ENCODE measurements around the gene NENF. TPM values are rescaled to one million over a fixed set of nuclear protein-coding genes. Genes with fewer than 3 reads are reported as not detected.

The NENF gene
- polyA plus RNA-seq, 4 donors = 17.7 to 62.6 (median 40.0) TPM

DNA sequence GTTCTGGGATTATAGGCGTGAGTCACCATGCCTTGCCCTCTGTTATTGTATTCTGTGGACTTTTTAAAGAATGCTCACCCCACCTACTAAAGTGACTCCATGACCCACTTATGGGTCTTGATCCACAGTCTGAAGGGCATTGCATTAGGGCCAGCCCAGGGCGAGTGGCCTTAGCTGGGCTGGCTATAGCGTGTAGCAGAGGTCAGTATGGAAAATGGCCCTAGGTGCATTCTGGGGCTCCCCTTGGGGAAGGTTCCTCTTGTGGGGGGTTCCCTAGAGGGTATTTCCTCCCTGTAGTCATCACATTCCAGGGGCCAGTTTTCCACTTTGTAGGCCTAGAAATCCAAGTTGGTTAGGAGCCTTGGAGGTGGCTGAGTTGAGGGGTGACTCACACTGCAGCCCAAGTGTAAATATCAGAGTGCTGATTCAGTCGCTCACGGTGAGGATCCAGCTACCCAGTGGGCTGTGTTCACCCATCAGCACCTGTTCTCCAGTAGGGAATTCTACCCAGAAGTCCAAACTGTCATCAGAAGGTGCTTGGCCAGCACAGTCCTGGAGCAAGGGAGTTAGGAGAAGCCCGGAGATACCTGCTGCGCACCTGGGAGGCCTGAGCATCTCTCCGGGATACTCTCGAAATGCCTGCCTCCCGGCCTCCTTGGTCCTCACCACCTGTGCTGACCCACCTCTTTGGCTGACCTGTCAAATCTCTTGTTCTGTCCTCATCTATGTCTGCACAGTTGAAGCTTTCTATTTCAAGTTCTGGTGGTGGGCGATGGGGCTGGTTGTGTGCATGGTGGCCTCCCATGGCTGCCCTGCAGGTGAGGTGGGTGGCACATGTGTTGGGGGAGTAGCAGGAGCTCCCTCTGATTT, 52.2 kb downstream of the NENF start:
- H3K27me3 ChIP-seq (ENCODE audit: control insufficient read depth in 3 of 3, insufficient read depth in 3 of 3, low read length in 3 of 3) = no peaks in the 10 kb centered on the region

DNA sequence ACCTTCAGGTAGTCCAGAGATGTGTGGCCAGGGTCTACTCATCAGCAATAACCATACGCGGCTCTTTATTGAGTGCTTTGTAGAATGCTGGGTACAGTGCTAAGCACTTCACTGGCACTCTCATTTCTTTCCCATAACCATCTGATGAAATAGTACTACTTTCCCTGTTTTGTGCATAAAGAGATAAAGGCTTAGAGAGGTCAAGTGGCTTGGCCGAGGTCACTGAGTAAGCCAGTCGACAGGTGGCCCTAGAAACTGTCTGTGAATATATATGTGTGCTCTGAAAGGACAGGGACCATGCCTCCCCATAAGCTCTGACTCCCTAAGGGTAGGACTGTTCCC, 52.8 kb downstream of the NENF start:
- Histone ChIP-seq H3K9me3 (ENCODE audit: control insufficient read depth in 2 of 2, insufficient read depth in 1 of 2, low read depth in 1 of 2, low read length in 1 of 2) (no peaks in the 10 kb centered on the region), H3K4me1 (ENCODE audit: control insufficient read depth in 3 of 3, insufficient read depth in 2 of 3, low read depth in 1 of 3, low read length in 2 of 3) (peaks cover 0 to 48% (median 2%) of the 10 kb centered on the region in 3 donors), H3K36me3 (ENCODE audit: control insufficient read depth in 3 of 3, insufficient read depth in 2 of 3, low read depth in 1 of 3, low read length in 3 of 3) (no peaks in the 10 kb centered on the region), H3K27me3 (ENCODE audit: control insufficient read depth in 3 of 3, insufficient read depth in 3 of 3, low read length in 3 of 3) (no peaks in the 10 kb centered on the region), H3K27ac (ENCODE audit: low read depth in 1 of 3, low read length in 2 of 3) (peak overlapping the region in 2 of 3 donors; percentile 9 to 50), H3K4me3 (ENCODE audit: low read depth in 1 of 3, low read length in 3 of 3) (no peak overlapping the region)
- FAIRE-seq (no peak), DNase-seq (no peak)
- WGBS, 3 donors = 83 to 91% (median 88%) methylated on average over 4 of the region's 4 CpGs

More for the DNA sequence above, 52.2 kb downstream of the NENF start:
- WGBS, 3 donors = 89 to 94% (median 90%) methylated on average over 11 of the region's 11 CpGs
- DNase-seq = no peak
- Histone ChIP-seq H3K27ac (ENCODE audit: low read depth in 1 of 3, low read length in 2 of 3) (peak overlapping the region in 1 of 3 donors; percentile 50), H3K36me3 (ENCODE audit: control insufficient read depth in 3 of 3, insufficient read depth in 2 of 3, low read depth in 1 of 3, low read length in 3 of 3) (no peaks in the 10 kb centered on the region), H3K9me3 (ENCODE audit: control insufficient read depth in 2 of 2, insufficient read depth in 1 of 2, low read depth in 1 of 2, low read length in 1 of 2) (no peaks in the 10 kb centered on the region), H3K4me3 (ENCODE audit: low read depth in 1 of 3, low read length in 3 of 3) (no peak overlapping the region), H3K4me1 (ENCODE audit: control insufficient read depth in 3 of 3, insufficient read depth in 2 of 3, low read depth in 1 of 3, low read length in 2 of 3) (peaks cover 0 to 48% (median 2%) of the 10 kb centered on the region in 3 donors)
- FAIRE-seq = no peak

DNA sequence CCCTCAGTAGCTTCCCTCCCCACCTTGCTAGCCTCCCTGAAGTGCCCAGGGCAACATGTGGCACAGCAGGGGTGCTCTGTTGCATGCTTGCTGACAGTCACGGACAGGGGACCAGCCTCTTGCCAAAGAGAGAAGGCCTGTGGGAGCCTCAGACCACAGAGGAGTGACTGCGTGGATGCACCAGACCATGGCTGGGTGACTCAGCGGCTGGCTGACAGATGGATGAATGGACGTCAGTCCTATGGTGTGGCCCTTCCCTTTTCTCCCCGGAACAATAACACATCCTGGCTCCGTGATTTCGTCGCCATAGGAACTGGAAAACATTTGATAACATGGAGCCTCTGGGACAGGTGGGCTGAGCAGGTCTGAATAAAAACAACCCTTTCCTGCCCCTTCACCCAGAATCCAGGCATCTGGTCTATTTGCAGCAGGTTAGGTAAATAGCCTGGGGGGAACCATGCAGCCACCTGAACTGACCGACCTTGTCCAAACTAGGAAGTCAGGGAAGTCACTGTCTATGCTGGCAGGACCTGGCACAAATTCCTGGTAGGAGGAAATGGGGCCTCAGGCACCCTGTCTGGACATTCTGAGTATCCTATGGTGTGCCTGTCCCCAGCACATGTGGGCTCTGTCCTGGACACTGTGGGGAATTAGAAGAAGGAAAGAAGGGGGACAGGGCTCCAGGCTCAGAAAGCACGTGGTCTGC, 53.3 kb downstream of the NENF start:
- H3K9me3 ChIP-seq (ENCODE audit: control insufficient read depth in 2 of 2, insufficient read depth in 1 of 2, low read depth in 1 of 2, low read length in 1 of 2) = no peaks in the 10 kb centered on the region
- H3K4me1 ChIP-seq (ENCODE audit: control insufficient read depth in 3 of 3, insufficient read depth in 2 of 3, low read depth in 1 of 3, low read length in 2 of 3) = peaks cover 0 to 48% (median 2%) of the 10 kb centered on the region in 3 donors

DNA sequence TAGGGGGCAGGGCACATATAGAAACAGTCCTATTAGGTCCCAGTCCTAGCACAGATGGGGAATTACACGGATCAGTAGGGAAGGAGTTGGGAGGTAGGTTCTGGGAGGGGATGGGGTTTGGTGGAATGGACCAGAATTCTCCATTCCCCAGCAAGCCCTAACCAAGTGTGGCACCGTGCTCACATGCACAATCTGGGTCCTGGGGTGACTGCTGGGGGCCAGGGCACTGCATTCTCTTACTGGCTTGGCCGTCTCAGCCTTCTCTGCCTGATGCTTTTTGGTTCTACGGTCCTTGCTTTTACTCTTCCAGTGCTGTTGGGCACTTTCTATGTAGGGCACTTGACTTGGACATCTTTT, 53.9 kb downstream of the NENF start:
- DNase-seq = no peak
- Histone ChIP-seq H3K4me1 (ENCODE audit: control insufficient read depth in 3 of 3, insufficient read depth in 2 of 3, low read depth in 1 of 3, low read length in 2 of 3) (peaks cover 0 to 48% (median 2%) of the 10 kb centered on the region in 3 donors), H3K4me3 (ENCODE audit: low read depth in 1 of 3, low read length in 3 of 3) (no peak overlapping the region), H3K27ac (ENCODE audit: low read depth in 1 of 3, low read length in 2 of 3) (peak overlapping the region in 2 of 3 donors; percentile 50 to 56), H3K36me3 (ENCODE audit: control insufficient read depth in 3 of 3, insufficient read depth in 2 of 3, low read depth in 1 of 3, low read length in 3 of 3) (no peaks in the 10 kb centered on the region), H3K9me3 (ENCODE audit: control insufficient read depth in 2 of 2, insufficient read depth in 1 of 2, low read depth in 1 of 2, low read length in 1 of 2) (no peaks in the 10 kb centered on the region), H3K27me3 (ENCODE audit: control insufficient read depth in 3 of 3, insufficient read depth in 3 of 3, low read length in 3 of 3) (no peaks in the 10 kb centered on the region)
- FAIRE-seq = no peak
- 73 to 84% (median 78%) methylated on average over 4 of the region's 4 CpGs for WGBS, 3 donors

More for the DNA sequence above, 53.3 kb downstream of the NENF start:
- Histone ChIP-seq H3K27ac (ENCODE audit: low read depth in 1 of 3, low read length in 2 of 3) (peak overlapping the region in 2 of 3 donors; percentile 50 to 56), H3K27me3 (ENCODE audit: control insufficient read depth in 3 of 3, insufficient read depth in 3 of 3, low read length in 3 of 3) (no peaks in the 10 kb centered on the region), H3K36me3 (ENCODE audit: control insufficient read depth in 3 of 3, insufficient read depth in 2 of 3, low read depth in 1 of 3, low read length in 3 of 3) (no peaks in the 10 kb centered on the region), H3K4me3 (ENCODE audit: low read depth in 1 of 3, low read length in 3 of 3) (no peak overlapping the region)
- no peak for FAIRE-seq
- DNase-seq = peak; percentile 85 to 94
- 19 to 53% (median 30%) methylated on average over 10 of the region's 10 CpGs for WGBS, 3 donors

DNA sequence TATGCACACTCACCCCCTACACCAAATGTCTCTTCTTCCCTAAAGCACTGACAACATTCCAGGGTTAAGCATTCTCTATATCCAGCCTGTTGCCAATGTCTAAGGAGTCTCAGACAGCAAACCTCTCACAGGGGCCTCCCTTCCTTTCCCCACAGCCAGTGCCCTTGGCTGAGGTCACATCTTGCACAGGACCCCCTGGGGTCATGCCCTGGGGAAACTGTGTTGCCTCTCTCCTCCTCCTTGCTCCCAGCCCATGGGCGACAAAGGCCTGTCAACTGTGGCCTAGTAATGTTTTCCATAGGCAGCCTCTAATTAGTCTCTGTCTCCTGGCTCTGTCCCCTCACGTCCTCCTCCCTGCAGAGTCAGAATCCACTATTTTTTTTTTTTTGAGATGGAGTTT, 54.6 kb downstream of the NENF start:
- FAIRE-seq (no peak), DNase-seq (no peak)
- Histone ChIP-seq H3K27me3 (ENCODE audit: control insufficient read depth in 3 of 3, insufficient read depth in 3 of 3, low read length in 3 of 3) (no peaks in the 10 kb centered on the region), H3K36me3 (ENCODE audit: control insufficient read depth in 3 of 3, insufficient read depth in 2 of 3, low read depth in 1 of 3, low read length in 3 of 3) (no peaks in the 10 kb centered on the region), H3K9me3 (ENCODE audit: control insufficient read depth in 2 of 2, insufficient read depth in 1 of 2, low read depth in 1 of 2, low read length in 1 of 2) (no peaks in the 10 kb centered on the region), H3K27ac (ENCODE audit: low read depth in 1 of 3, low read length in 2 of 3) (no peak overlapping the region), H3K4me1 (ENCODE audit: control insufficient read depth in 3 of 3, insufficient read depth in 2 of 3, low read depth in 1 of 3, low read length in 2 of 3) (peaks cover 0 to 41% (median 0%) of the 10 kb centered on the region in 3 donors), H3K4me3 (ENCODE audit: low read depth in 1 of 3, low read length in 3 of 3) (no peak overlapping the region)
- 88 to 93% (median 93%) methylated on average over 2 of the region's 2 CpGs for WGBS, 3 donors

DNA sequence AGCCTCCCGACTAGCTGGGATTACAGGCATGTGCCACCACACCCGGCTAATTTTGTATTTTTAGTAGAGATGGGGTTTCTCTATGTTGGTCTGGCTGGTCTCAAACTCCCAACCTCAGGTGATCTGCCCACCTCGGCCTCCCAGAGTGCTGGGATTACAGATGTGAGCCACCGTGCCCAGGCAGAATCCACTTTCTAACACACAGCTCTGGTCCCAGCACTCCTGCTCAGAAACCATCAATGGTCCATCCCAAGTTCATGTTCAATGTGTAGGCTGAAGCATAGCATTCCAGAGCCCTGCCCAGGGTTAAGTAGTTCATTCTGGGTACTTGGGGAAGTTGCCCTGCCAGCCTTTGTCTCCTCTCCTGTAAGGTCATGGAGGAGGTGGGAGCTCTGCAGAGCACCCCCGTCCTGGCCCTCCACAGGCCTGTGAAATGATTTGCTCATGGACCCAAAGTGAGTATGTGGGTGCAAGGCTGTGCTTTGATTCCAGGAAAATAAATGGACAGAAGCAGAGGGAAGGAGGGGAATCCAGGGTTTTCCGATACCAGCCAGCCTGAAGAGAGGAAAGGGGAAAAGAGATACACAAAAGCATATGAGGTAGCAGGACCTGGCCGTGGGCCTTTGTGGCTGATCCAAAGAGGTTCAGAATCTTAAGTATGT, 55.2 kb downstream of the NENF start:
- no peak for DNase-seq
- Histone ChIP-seq H3K9me3 (ENCODE audit: control insufficient read depth in 2 of 2, insufficient read depth in 1 of 2, low read depth in 1 of 2, low read length in 1 of 2) (no peaks in the 10 kb centered on the region), H3K4me1 (ENCODE audit: control insufficient read depth in 3 of 3, insufficient read depth in 2 of 3, low read depth in 1 of 3, low read length in 2 of 3) (peaks cover 0 to 35% (median 0%) of the 10 kb centered on the region in 3 donors), H3K36me3 (ENCODE audit: control insufficient read depth in 3 of 3, insufficient read depth in 2 of 3, low read depth in 1 of 3, low read length in 3 of 3) (no peaks in the 10 kb centered on the region), H3K27ac (ENCODE audit: low read depth in 1 of 3, low read length in 2 of 3) (peak overlapping the region in 2 of 3 donors; percentile 63 to 70), H3K27me3 (ENCODE audit: control insufficient read depth in 3 of 3, insufficient read depth in 3 of 3, low read length in 3 of 3) (no peaks in the 10 kb centered on the region), H3K4me3 (ENCODE audit: low read depth in 1 of 3, low read length in 3 of 3) (no peak overlapping the region)
- WGBS, 3 donors = 78 to 84% (median 82%) methylated on average over 7 of the region's 7 CpGs
- no peak for FAIRE-seq

DNA sequence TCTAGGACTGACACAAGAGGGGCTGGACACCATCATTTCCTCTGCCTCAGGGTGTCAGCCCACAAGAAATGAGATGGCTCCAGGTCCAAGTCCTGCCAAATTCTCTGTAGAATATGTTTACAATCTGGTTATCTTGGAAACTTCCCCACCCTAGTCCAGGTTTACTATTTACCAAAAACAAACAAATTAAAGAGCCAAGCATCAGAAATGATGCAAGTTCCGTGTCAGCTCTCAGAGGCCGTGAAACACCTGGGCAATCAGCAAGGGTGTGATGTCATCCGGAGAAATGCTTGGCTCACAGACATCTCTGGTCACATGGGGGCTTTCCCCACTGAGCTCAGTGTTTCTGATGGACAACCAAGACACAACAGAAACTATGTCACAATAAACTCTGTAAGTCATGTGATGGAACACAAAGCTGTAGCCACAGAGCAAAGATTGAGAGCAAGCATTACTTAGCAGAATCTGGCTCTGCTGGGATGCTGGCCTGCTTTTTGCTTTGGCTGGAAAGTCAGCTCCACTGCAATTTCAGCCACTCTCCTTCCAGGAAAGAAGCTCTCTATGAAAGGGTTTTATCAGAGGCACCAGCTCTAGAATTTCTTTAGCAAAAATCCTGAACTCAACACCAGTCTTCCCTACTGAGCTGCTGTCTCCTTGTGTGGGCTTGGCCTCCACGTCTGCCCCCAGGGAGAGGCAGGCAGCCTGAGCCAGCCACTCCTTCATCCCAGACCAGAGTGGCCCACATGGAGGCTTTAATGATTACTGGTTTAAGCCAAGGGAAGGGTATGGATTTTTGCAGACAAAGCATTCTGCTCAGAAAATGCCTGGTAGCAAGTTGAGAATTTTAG, 55.9 kb downstream of the NENF start:
- H3K4me1 ChIP-seq (ENCODE audit: control insufficient read depth in 3 of 3, insufficient read depth in 2 of 3, low read depth in 1 of 3, low read length in 2 of 3) = peaks cover 0 to 31% (median 0%) of the 10 kb centered on the region in 3 donors
- 25 to 36% (median 33%) methylated on average over 4 of the region's 4 CpGs for WGBS, 3 donors
- no peaks in the 10 kb centered on the region for H3K36me3 ChIP-seq (ENCODE audit: control insufficient read depth in 3 of 3, insufficient read depth in 2 of 3, low read depth in 1 of 3, low read length in 3 of 3)
- DNase-seq (peak; percentile 43 to 94), FAIRE-seq (no peak)
- H3K4me3 ChIP-seq (ENCODE audit: low read depth in 1 of 3, low read length in 3 of 3) = no peak overlapping the region
- H3K9me3 ChIP-seq (ENCODE audit: control insufficient read depth in 2 of 2, insufficient read depth in 1 of 2, low read depth in 1 of 2, low read length in 1 of 2) = no peaks in the 10 kb centered on the region
- H3K27me3 ChIP-seq (ENCODE audit: control insufficient read depth in 3 of 3, insufficient read depth in 3 of 3, low read length in 3 of 3) = no peaks in the 10 kb centered on the region
- H3K27ac ChIP-seq (ENCODE audit: low read depth in 1 of 3, low read length in 2 of 3) = peak overlapping the region in 2 of 3 donors; percentile 63 to 70

All from small intestine (tissue), 7 donors.